ENCODE measurements around the gene LARP1. TPM values are rescaled to one million over a fixed set of nuclear protein-coding genes. Genes with fewer than 3 reads are reported as not detected.
A peak's percentile ranks its signal among the peaks of the same experiment; 100 is the strongest.
"Not testable (repeated sequence)": the region's sequence is repeated elsewhere in the genome, so short reads cannot be mapped to it uniquely, and the experiment has no call there.

The LARP1 gene
- total RNA-seq, 1 donor from 2014 or later, result 24.0 TPM

DNA sequence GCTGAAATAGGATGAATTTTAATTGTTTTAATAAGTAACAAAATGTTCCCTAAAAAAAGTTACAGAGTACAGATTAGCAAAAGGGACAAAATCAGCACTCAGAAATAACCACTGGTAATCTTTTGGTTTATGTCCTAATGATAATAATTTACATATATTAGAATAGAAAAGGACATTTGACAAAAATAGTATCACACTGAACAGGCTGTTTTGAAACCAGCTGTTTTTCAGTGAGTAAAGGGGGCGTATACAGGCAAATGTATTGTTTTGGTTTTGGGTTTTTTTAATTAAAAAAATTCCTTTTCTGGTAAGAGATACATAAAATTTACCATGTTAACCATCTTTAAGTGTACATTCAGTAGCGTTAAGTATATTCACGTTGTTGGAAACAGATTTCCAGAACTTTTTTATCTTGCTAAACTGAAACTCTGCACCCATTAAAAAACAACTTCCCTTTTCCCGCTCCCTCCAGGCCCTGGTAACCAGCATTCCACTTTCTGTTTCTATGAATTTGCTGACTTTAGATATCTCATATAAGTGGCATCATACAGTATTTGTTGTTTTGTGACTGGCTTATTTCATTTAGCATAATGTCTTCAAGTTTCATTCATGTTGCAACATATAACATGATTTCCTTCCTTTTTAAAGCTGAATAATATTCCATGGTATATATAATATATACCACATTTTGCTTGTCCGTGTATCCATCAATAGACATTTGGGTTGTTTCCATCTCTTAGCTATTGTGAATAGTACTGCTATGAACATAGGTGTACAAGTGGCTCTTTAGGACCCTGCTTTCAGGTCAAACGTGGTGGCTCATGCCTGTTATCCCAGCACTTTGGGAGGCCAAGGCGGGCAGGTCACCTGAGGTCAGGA is 20.6 kb upstream of the LARP1 start:
- H3K4me1 ChIP-seq (ENCODE audit: control insufficient read depth in 3 of 3, insufficient read depth in 3 of 3, low read length in 3 of 3), result no peaks in the 10 kb centered on the region
- peaks cover 0 to 3% (median 0%) of the 10 kb centered on the region in 3 donors for H3K36me3 ChIP-seq (ENCODE audit: control insufficient read depth in 3 of 3, insufficient read depth in 3 of 3, low read length in 3 of 3)
- no peak overlapping the region for H3K9ac ChIP-seq (ENCODE audit: low read depth in 1 of 3, low read length in 3 of 3)
- no peak overlapping the region for H3K4me3 ChIP-seq (ENCODE audit: low read length in 3 of 3)
- no peak overlapping the region for H3K27ac ChIP-seq (ENCODE audit: low read depth, low read length)
- no peaks in the 10 kb centered on the region for H3K27me3 ChIP-seq (ENCODE audit: control insufficient read depth in 3 of 3, insufficient read depth in 3 of 3, low read length in 3 of 3)
- no peaks in the 10 kb centered on the region for H3K9me3 ChIP-seq (ENCODE audit: control insufficient read depth in 3 of 3, low read length in 3 of 3)

DNA sequence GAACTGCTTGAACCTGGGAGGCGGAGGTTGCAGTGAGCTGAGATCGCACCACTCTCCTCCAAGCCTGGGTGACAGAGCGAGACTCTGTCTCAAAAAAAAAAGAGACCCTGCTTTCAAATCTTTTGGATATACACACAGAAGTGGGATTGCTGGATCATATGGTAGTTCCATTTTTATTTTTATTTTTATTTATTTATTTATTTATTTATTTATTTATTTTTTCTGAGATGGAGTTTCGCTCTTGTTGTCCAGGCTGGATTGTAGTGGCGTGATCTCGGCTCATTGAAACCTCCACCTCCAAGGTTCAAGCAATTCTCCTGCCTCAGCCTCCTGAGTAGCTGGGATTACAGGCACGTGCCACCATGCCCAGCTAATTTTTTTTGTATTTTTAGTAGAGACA is 19.8 kb upstream of the LARP1 start:
- not testable (repeated sequence) for H3K36me3 ChIP-seq (ENCODE audit: control insufficient read depth in 3 of 3, insufficient read depth in 3 of 3, low read length in 3 of 3); H3K27me3 ChIP-seq (ENCODE audit: control insufficient read depth in 3 of 3, insufficient read depth in 3 of 3, low read length in 3 of 3)

DNA sequence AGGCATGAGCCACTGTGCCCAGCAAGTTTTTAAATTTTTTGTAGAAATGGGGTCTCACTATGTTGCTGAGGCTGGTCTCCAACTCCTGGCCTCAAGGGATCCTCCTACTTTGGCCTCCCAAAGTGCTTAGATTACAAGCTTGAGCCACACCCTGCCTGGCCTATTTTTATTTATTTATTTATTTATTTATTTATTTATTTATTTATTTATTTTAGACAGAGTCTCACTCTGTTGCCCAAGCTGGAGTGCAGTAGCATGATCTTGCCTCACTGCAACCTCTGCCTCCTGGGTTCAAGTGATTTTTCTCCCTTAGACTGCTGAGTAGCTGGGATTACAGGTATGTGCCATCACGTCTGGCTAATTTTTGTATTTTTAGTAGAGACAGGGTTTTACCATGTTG is 18.8 kb upstream of the LARP1 start:
- not testable (repeated sequence) for H3K27me3 ChIP-seq (ENCODE audit: control insufficient read depth in 3 of 3, insufficient read depth in 3 of 3, low read length in 3 of 3); H3K9me3 ChIP-seq (ENCODE audit: control insufficient read depth in 3 of 3, low read length in 3 of 3); H3K27ac ChIP-seq (ENCODE audit: low read depth, low read length); H3K4me3 ChIP-seq (ENCODE audit: low read length in 3 of 3); H3K36me3 ChIP-seq (ENCODE audit: control insufficient read depth in 3 of 3, insufficient read depth in 3 of 3, low read length in 3 of 3); H3K9ac ChIP-seq (ENCODE audit: low read depth in 1 of 3, low read length in 3 of 3)
- peaks cover 10 to 11% (median 11%) of the 10 kb centered on the region in 3 donors for H3K4me1 ChIP-seq (ENCODE audit: control insufficient read depth in 3 of 3, insufficient read depth in 3 of 3, low read length in 3 of 3)

More for the DNA sequence above, 19.8 kb upstream of the LARP1 start:
- H3K9ac ChIP-seq (ENCODE audit: low read depth in 1 of 3, low read length in 3 of 3); H3K4me1 ChIP-seq (ENCODE audit: control insufficient read depth in 3 of 3, insufficient read depth in 3 of 3, low read length in 3 of 3); H3K9me3 ChIP-seq (ENCODE audit: control insufficient read depth in 3 of 3, low read length in 3 of 3); H3K27ac ChIP-seq (ENCODE audit: low read depth, low read length); H3K4me3 ChIP-seq (ENCODE audit: low read length in 3 of 3): not testable (repeated sequence)

DNA sequence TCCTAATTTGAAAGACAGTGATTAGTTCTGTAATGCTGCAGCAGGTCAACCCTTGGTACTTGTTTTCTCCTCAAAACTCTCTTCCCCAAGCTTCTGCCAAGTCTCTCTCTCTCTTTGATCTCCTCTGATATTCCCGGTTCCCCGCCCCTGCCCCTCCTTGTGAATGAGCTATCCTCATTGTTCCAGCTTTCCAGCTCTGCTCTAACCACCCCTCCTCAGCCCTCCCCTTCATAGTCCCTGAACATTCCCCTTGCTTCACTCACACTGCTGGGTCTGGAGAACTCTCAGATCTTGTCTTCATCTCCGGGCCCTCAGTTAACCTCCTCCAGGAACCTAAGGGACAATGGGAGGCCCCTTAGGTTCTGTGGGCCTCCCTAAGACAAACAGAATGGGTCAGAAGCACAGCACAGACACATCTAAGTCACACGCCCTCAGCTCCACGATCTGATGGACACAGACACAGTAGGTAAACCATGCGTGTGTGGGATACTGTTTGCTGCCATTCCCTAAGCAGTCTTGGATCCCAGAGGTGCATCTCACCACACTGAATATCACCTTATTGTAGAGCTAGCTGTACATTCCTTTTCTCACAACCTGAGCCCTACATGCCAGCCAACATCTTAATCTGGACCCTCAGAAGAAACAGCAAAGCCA is 17.4 kb upstream of the LARP1 start:
- Histone ChIP-seq H3K9ac (ENCODE audit: low read depth in 1 of 3, low read length in 3 of 3) (no peak overlapping the region), H3K27ac (ENCODE audit: low read depth, low read length) (no peak overlapping the region), H3K4me3 (ENCODE audit: low read length in 3 of 3) (no peak overlapping the region), H3K4me1 (ENCODE audit: control insufficient read depth in 3 of 3, insufficient read depth in 3 of 3, low read length in 3 of 3) (peaks cover 12 to 16% (median 13%) of the 10 kb centered on the region in 3 donors), H3K9me3 (ENCODE audit: control insufficient read depth in 3 of 3, low read length in 3 of 3) (no peaks in the 10 kb centered on the region), H3K27me3 (ENCODE audit: control insufficient read depth in 3 of 3, insufficient read depth in 3 of 3, low read length in 3 of 3) (no peaks in the 10 kb centered on the region), H3K36me3 (ENCODE audit: control insufficient read depth in 3 of 3, insufficient read depth in 3 of 3, low read length in 3 of 3) (peaks cover 0 to 3% (median 0%) of the 10 kb centered on the region in 3 donors)

DNA sequence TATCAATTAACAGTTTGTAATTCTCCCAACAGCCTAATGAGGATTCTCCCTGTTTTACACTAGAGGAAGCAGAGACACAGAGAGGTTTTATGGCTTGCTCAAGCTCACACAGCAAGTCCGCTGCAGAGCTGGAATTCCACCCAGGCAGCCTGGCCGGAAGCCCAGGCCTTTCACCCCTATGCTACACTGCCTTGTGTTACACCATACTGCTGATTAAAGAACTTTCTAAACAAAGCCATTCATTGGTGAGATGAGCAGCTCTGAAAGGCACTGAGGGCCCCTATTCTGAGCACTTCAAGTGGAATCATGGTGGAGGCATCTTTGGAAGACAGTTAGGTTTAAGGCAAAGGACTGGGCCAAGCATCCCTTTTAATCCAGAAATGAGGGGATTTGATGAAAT is 14.7 kb upstream of the LARP1 start:
- H3K4me3 ChIP-seq (ENCODE audit: low read length in 3 of 3), result no peak overlapping the region
- H3K27ac ChIP-seq (ENCODE audit: low read depth, low read length), result no peak overlapping the region
- peaks cover 12 to 16% (median 13%) of the 10 kb centered on the region in 3 donors for H3K4me1 ChIP-seq (ENCODE audit: control insufficient read depth in 3 of 3, insufficient read depth in 3 of 3, low read length in 3 of 3)
- peak overlapping the region in 1 of 3 donors; percentile 17 for H3K9ac ChIP-seq (ENCODE audit: low read depth in 1 of 3, low read length in 3 of 3)
- H3K9me3 ChIP-seq (ENCODE audit: control insufficient read depth in 3 of 3, low read length in 3 of 3), result no peaks in the 10 kb centered on the region
- H3K36me3 ChIP-seq (ENCODE audit: control insufficient read depth in 3 of 3, insufficient read depth in 3 of 3, low read length in 3 of 3), result peaks cover 0 to 3% (median 0%) of the 10 kb centered on the region in 3 donors
- H3K27me3 ChIP-seq (ENCODE audit: control insufficient read depth in 3 of 3, insufficient read depth in 3 of 3, low read length in 3 of 3), result no peaks in the 10 kb centered on the region

DNA sequence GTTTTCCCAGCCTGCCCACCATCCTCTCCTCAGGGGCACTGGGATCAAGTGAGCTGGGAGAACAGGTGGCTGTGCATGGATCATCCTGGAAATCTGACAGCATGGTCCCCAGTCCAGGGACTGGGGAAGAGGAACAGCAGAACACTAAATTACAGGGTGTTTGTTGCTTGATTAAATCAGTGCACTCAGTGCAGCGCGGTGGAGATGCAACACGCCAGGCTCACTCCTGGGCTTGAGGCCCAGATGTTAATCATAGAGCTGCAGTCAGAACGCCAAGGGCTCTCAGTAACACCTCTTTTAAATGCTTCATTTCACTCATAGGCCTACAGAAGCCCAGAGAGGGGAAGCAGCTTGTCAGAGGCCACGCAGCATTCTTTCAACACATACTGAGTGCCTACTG is 14.2 kb upstream of the LARP1 start:
- no peak overlapping the region for H3K27ac ChIP-seq (ENCODE audit: low read depth, low read length)
- H3K36me3 ChIP-seq (ENCODE audit: control insufficient read depth in 3 of 3, insufficient read depth in 3 of 3, low read length in 3 of 3), result peaks cover 0 to 3% (median 0%) of the 10 kb centered on the region in 3 donors
- H3K9ac ChIP-seq (ENCODE audit: low read depth in 1 of 3, low read length in 3 of 3), result peak overlapping the region in 2 of 3 donors; percentile 17 to 21
- peaks cover 12 to 16% (median 13%) of the 10 kb centered on the region in 3 donors for H3K4me1 ChIP-seq (ENCODE audit: control insufficient read depth in 3 of 3, insufficient read depth in 3 of 3, low read length in 3 of 3)
- no peaks in the 10 kb centered on the region for H3K27me3 ChIP-seq (ENCODE audit: control insufficient read depth in 3 of 3, insufficient read depth in 3 of 3, low read length in 3 of 3)
- no peaks in the 10 kb centered on the region for H3K9me3 ChIP-seq (ENCODE audit: control insufficient read depth in 3 of 3, low read length in 3 of 3)
- no peak overlapping the region for H3K4me3 ChIP-seq (ENCODE audit: low read length in 3 of 3)

DNA sequence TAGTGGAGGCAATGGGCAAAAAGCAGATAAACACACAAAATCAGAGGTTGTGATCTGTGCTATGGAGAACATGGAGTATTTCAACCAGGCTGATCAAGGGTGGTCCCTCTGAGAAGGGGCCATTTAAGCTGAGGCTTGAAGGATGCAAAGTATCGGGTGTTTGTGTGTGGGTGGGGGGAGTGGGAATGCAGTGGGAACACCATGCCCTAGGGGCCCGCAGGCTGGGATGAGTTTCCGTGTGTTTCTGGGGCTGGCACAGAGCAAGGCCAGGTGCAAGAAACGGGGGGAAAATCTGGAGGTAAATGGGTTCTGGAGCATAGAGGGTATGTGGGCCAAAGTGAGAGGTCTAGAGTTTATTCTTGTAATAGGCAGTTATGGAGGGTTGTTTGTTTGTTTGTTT is 13.8 kb upstream of the LARP1 start:
- Histone ChIP-seq H3K27me3 (ENCODE audit: control insufficient read depth in 3 of 3, insufficient read depth in 3 of 3, low read length in 3 of 3) (no peaks in the 10 kb centered on the region), H3K27ac (ENCODE audit: low read depth, low read length) (peak overlapping the region; percentile 1), H3K36me3 (ENCODE audit: control insufficient read depth in 3 of 3, insufficient read depth in 3 of 3, low read length in 3 of 3) (peaks cover 0 to 3% (median 0%) of the 10 kb centered on the region in 3 donors), H3K9ac (ENCODE audit: low read depth in 1 of 3, low read length in 3 of 3) (peak overlapping the region in 1 of 3 donors; percentile 21), H3K4me3 (ENCODE audit: low read length in 3 of 3) (no peak overlapping the region), H3K4me1 (ENCODE audit: control insufficient read depth in 3 of 3, insufficient read depth in 3 of 3, low read length in 3 of 3) (peaks cover 16% of the 10 kb centered on the region in 3 donors), H3K9me3 (ENCODE audit: control insufficient read depth in 3 of 3, low read length in 3 of 3) (no peaks in the 10 kb centered on the region)

DNA sequence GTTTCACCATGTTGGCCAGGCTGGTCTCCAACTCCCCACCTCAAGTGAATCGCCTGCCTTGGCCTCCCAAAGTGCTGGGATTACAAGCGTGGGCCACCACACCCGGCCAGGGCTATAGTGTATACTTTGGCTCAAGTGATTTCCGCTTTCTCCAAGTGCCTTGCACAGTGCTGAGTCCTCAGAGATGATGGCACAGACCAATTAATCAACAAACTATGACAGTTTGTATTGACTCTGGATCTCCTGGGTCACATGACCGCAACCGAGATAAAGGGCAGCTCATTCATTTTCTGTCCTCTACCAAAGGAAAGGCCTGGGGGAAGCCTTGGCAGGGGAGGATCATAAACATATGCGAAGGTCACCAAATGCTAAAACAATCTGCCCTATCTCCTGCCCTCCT is 11.4 kb upstream of the LARP1 start:
- Histone ChIP-seq H3K36me3 (ENCODE audit: control insufficient read depth in 3 of 3, insufficient read depth in 3 of 3, low read length in 3 of 3) (peaks cover 0 to 3% (median 0%) of the 10 kb centered on the region in 3 donors), H3K27ac (ENCODE audit: low read depth, low read length) (no peak overlapping the region), H3K4me1 (ENCODE audit: control insufficient read depth in 3 of 3, insufficient read depth in 3 of 3, low read length in 3 of 3) (peaks cover 16 to 19% (median 17%) of the 10 kb centered on the region in 3 donors), H3K4me3 (ENCODE audit: low read length in 3 of 3) (no peak overlapping the region), H3K9ac (ENCODE audit: low read depth in 1 of 3, low read length in 3 of 3) (no peak overlapping the region), H3K27me3 (ENCODE audit: control insufficient read depth in 3 of 3, insufficient read depth in 3 of 3, low read length in 3 of 3) (no peaks in the 10 kb centered on the region), H3K9me3 (ENCODE audit: control insufficient read depth in 3 of 3, low read length in 3 of 3) (no peaks in the 10 kb centered on the region)

DNA sequence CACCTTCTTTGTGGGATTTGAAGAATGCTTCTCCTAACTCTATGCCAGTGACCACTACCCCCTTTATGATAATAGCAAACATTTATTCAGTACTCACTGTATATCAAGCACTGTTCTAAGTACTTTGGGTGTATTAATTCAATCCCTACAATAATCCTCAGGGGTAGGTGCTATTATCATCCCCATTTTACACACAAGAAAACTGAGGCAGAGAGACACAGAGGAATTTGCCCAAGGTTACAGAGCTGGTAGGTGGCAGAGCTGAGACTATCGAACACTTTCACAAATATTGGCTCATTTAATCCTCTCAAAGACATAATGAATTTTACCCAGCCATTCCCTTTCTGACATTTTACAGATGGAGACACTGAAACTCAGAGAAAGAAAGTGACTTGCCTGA is 9.8 kb upstream of the LARP1 start:
- Histone ChIP-seq H3K27ac (ENCODE audit: low read depth, low read length) (no peak overlapping the region), H3K4me3 (ENCODE audit: low read length in 3 of 3) (no peak overlapping the region), H3K4me1 (ENCODE audit: control insufficient read depth in 3 of 3, insufficient read depth in 3 of 3, low read length in 3 of 3) (peaks cover 16 to 19% (median 16%) of the 10 kb centered on the region in 3 donors), H3K9me3 (ENCODE audit: control insufficient read depth in 3 of 3, low read length in 3 of 3) (no peaks in the 10 kb centered on the region), H3K27me3 (ENCODE audit: control insufficient read depth in 3 of 3, insufficient read depth in 3 of 3, low read length in 3 of 3) (no peaks in the 10 kb centered on the region), H3K36me3 (ENCODE audit: control insufficient read depth in 3 of 3, insufficient read depth in 3 of 3, low read length in 3 of 3) (no peaks in the 10 kb centered on the region), H3K9ac (ENCODE audit: low read depth in 1 of 3, low read length in 3 of 3) (no peak overlapping the region)

DNA sequence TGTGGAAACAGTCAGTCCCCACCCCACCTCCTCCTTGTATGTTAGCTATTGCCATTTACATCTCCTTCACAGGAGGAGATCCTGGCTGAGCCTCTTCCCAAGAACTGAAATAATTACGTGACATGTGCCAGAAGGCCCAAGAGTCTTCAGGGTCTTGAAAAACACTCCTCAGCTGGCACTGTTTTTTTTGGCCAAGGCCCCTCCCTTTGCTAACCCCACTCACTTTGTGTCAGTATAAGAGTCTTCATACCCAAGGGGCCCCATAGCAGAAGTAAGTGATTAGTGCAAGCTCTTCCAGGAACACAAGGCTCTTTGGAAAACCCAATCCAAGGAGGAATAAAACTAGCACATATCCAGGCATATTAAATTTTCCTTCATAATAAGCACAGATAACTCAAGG is 5.7 kb upstream of the LARP1 start:
- H3K36me3 ChIP-seq (ENCODE audit: control insufficient read depth in 3 of 3, insufficient read depth in 3 of 3, low read length in 3 of 3), result no peaks in the 10 kb centered on the region
- H3K4me3 ChIP-seq (ENCODE audit: low read length in 3 of 3), result no peak overlapping the region
- no peaks in the 10 kb centered on the region for H3K9me3 ChIP-seq (ENCODE audit: control insufficient read depth in 3 of 3, low read length in 3 of 3)
- peaks cover 16 to 24% (median 18%) of the 10 kb centered on the region in 3 donors for H3K4me1 ChIP-seq (ENCODE audit: control insufficient read depth in 3 of 3, insufficient read depth in 3 of 3, low read length in 3 of 3)
- no peak overlapping the region for H3K27ac ChIP-seq (ENCODE audit: low read depth, low read length)
- H3K9ac ChIP-seq (ENCODE audit: low read depth in 1 of 3, low read length in 3 of 3), result no peak overlapping the region
- no peaks in the 10 kb centered on the region for H3K27me3 ChIP-seq (ENCODE audit: control insufficient read depth in 3 of 3, insufficient read depth in 3 of 3, low read length in 3 of 3)
